ENCODE measurements around the gene PTGIR. TPM values are rescaled to one million over a fixed set of nuclear protein-coding genes. Genes with fewer than 3 reads are reported as not detected.

Gene PTGIR
- total RNA-seq, 1 experiment from 2014 or later, result 0.24 TPM

GRCh38 chr19:46670813-46671212, 45.9 kb upstream of the PTGIR start:
- POLR2A ChIA-PET, result no interaction called here
- no peak for DNase-seq (ENCODE audit: low spot score)
- H3K4me3 Mint-ChIP-seq, result no peak overlapping the region

GRCh38 chr19:46668662-46669061, 43.8 kb upstream of the PTGIR start:
- no peaks in the 10 kb centered on the region; the same call in 1 of the 2 replicates for H3K27me3 Mint-ChIP-seq (ENCODE audit: low read depth)
- H3K4me3 Mint-ChIP-seq, result no peak overlapping the region
- H3K9me3 Mint-ChIP-seq, result peaks cover 6% of the 10 kb centered on the region; the same call in 1 of the 2 replicates
- peaks cover 7% of the 10 kb centered on the region for H3K36me3 Mint-ChIP-seq
- no peak overlapping the region for H3K27ac Mint-ChIP-seq
- DNase-seq (ENCODE audit: low spot score), result no peak
- H3K4me1 Mint-ChIP-seq, result no peaks in the 10 kb centered on the region
- ATAC-seq, result no peak
- CTCF ChIA-PET, result no interaction called here
- POLR2A ChIA-PET, result no interaction called here
- TF ChIP-seq MAX (CRISPR knock-in tag; IDR thresholded peaks at IDR 0.05) (no peak), ZNF425 (CRISPR knock-in tag; conservative IDR thresholded peaks at IDR 0.05) (no peak), ELF4 (CRISPR knock-in tag; IDR thresholded peaks at IDR 0.05; ENCODE audit: low read depth) (no peak), ZMAT4 (CRISPR knock-in tag; IDR thresholded peaks at IDR 0.05) (no peak), SOX15 (CRISPR knock-in tag; IDR thresholded peaks at IDR 0.05) (no peak), ETV6 (CRISPR knock-in tag; IDR thresholded peaks at IDR 0.05) (no peak), OVOL2 (CRISPR knock-in tag; IDR thresholded peaks at IDR 0.05; ENCODE audit: borderline replicate concordance) (no peak), KAT7 (CRISPR knock-in tag; IDR thresholded peaks at IDR 0.05; ENCODE audit: borderline replicate concordance) (no peak), USF1 (CRISPR knock-in tag; IDR thresholded peaks at IDR 0.05) (no peak), ATF1 (CRISPR knock-in tag; IDR thresholded peaks at IDR 0.05) (no peak), FOXK1 (CRISPR knock-in tag; IDR thresholded peaks at IDR 0.05) (no peak), RORB (CRISPR knock-in tag; IDR thresholded peaks at IDR 0.05) (no peak)

More at GRCh38 chr19:46670813-46671212, 45.9 kb upstream of the PTGIR start:
- Mint-ChIP-seq H3K36me3 (peaks cover 22% of the 10 kb centered on the region), H3K27me3 (ENCODE audit: low read depth) (no peaks in the 10 kb centered on the region), H3K4me1 (no peaks in the 10 kb centered on the region), H3K27ac (no peak overlapping the region), H3K9me3 (peaks cover 6% of the 10 kb centered on the region; the same call in 1 of the 2 replicates)
- no peak for ATAC-seq
- CTCF ChIA-PET, result interaction anchor here (0.8 to 1.2 kb wide), 3 partner anchors 8 to 56 kb away, joined by 3 to 5 read pairs (median 3); partner anchors contain the start of gene DACT3
- TF ChIP-seq ZNF317 (CRISPR knock-in tag; IDR thresholded peaks at IDR 0.05; ENCODE audit: borderline replicate concordance, low read depth) (no peak), ARID4B (CRISPR knock-in tag; IDR thresholded peaks at IDR 0.05; ENCODE audit: borderline replicate concordance) (no peak), STAT6 (CRISPR knock-in tag; conservative IDR thresholded peaks at IDR 0.05; ENCODE audit: low read depth) (no peak), CDX4 (CRISPR knock-in tag; IDR thresholded peaks at IDR 0.05; ENCODE audit: borderline replicate concordance) (no peak), ETV6 (CRISPR knock-in tag; IDR thresholded peaks at IDR 0.05) (no peak)
